UCSD-AML1 (cell line): ENCODE results near the gene TBL1XR1.
"Not testable (repeated sequence)": the region's sequence is repeated elsewhere in the genome, so short reads cannot be mapped to it uniquely, and the experiment has no call there.

Experiments
- DNase-seq: peaks from one replicate; lab custom pipeline; 2025; ENCODE audit not compliant: unreplicated experiment; lab: John Stamatoyannopoulos, UW

The TBL1XR1 gene

DNA sequence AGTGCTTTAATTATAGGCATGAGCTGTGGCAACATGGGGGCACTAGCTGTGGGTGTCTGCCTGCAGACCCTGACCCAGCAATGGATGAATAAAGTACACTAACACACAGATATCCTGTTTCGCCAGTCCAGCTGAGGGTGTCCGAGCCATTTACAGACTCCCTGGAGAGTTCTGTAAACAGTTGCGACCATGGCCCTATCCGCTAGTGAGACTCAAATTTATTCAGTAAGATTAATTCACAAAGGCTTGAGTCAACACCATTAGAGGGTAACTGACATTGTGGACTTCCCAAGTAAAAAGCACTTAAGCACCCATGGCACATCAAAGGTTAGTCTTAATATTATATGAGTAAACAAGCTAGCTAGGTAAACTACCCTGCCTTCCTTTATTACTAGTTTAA lies 161.6 kb downstream of the TBL1XR1 start:
- DNase-seq, result no peak

DNA sequence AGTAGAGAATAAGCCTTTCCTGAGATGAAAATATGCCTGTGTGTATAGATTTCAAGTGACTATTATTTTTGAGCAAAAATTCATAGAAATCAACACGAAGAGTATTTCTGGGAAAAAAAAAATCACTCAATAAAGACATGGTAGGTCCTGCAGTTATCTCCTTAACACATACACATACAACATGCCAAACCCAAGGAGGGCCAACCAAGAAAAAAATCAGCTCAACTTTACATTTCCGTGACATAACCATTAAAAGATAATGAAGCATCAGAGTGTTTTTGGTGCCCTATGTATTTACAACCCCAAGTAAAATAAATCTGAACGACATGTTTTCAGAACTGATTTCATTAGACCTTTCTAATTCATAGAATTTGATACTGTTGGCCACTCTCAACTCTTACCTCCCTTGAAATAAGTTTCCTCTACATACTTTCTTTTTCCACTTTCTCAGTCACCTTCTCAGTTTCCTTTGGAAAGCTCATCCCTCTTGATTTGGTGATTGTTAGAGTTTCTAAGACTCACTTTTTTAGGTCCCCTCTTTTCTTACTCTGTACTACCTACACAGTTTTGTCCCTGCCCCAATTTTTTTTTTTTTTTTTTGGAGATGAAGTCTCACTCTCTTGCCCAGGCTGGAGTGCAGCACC lies 162.3 kb downstream of the TBL1XR1 start:
- no peak for DNase-seq

DNA sequence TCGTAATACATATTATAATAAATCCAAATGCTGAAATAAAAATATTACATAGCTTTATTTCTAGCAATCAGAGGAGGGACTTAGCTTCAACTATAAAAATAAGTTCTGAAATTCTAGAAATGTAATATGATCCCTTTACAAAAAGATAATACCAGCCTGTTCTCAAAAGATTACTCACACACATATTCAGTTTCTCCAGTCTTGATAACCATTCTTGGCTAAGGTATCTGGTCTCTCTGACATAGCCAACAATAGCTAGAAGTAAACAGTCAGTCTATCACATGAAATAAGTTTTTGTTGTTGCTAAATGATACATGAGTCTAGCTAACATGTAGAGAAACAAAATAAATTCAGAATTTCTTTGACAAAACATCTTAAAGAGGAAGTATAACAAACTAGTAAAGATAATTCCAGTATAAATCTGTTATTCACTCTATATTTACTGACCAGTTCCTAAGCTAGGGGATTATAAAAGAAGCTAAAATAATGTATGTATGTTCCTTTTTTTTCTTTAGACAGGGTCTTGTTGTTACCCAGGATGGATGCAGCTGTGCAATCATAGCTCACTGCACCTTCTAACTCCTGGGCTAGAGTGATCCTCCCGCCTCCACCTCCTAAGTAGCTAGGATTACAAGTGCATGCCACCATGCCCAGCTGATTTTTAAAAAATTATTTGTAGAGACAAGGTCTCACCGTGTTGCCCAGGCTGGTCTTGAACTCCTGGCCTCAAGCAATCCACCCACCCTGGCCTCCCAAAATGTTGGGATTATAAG lies 170.6 kb downstream of the TBL1XR1 start:
- no peak for DNase-seq

DNA sequence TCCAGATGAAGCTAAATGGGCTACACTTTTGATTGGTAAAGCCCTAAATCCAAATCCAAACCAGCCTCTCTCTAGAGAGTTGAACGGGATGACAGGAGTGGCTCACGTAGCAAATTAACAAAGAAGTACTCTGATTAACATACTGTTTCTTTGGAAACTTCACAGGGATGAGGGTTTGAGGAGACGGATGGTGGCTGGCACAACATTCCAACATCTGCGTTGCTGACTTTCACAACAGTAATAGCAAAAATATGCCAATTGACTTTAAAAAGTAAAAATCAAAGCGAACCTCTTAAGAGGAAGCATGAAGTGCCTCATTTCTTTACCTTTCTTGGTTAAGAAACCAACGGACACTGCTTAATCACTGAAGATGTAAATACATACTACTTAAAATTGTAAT lies 181.4 kb downstream of the TBL1XR1 start:
- no peak for DNase-seq

DNA sequence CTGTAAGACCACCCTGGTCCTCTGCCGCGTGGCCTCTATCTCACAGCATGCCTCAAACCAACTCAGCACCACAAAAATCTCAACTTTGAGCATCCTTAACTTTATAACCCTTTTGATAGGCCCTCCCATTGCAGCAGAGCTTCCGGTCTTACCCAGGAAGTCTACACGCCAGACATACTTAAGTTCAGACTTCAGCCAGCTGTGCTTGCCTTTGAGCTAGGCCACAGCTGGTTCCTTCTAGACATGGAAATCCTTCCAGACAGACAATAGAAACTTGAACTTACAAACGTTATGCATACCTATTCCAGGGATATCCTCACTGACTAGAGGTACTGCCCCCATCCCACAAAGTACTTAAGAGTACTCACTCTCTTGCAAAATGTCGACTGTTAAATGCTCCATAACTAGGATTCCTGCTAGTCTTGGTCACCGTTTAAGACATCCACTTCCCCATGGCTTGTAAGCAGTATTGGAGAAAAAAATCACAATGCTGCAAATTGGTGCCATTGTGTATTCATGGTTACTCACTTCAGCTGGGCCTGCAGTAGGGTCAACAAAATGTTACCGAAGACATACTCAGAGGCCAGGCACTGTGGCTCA lies 183.5 kb downstream of the TBL1XR1 start:
- DNase-seq, result no peak

DNA sequence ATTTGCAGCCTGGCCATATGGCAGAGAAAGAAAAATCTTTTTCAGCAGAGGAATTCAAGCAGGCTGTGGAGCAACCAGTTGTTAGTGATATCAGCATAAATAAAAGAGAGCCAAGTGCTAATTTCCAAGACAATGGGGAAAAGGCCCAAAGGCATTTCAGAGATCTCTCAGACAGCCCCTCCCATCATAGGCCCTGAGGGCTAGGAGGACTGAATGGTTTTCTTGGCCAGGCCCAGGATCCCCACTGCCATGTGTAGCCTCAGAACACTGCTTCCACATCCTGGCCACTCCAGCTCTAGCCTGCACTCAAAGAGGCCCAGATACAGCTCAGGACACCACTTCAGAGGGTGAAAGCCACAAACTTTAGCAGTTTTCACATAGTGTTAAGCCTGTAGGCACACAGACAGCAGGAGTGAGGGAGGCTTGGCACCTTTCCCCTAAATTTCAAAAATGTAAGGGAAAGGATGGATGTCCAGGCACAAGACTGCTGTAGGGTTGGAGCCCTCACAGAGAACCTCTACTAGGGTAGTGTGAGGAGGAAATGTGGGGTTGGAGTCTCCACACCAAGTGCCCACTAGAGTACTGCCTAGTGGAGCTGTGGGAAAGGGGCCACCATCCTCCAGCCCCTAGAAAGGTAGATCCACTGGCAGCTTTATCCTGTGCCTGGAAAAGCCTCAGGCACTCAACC lies 191.4 kb downstream of the TBL1XR1 start:
- no peak for DNase-seq

DNA sequence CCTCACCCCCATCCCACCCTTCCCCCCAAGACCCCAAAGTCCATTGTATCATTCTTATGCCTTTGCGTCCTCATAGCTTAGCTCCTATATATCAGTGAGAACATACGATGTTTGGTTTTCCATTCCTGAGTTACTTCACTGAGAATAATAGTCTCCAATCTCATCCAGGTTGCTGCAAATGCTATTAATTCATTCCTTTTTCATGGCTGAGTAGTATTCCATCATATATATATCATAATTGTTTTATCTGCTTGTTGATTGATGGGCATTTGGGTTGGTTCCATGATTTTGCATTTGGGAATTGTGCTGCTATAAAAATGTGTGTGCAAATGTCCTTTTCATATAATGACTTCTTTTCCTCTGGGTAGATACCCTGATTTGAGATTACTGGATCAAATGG lies 197.1 kb downstream of the TBL1XR1 start:
- DNase-seq, result not testable (repeated sequence)

DNA sequence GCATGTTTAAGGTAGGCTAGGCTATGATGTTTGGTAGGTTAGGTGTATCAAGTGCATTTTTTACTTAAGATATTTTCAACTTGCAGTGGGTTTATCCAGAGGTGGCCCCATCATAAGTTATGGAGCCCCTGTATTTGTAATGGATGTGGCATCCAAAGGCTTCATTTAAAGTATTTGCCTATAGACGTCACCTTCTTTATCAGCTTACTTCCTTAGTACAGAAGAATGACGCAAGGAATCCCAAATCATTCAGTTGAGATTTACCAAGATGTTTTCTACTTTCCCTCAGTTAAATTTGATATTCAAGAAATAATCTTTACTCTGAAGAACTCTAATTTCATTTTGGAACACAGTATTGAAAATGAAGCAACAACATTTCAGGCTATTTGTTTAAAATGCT lies 201.3 kb downstream of the TBL1XR1 start:
- no peak for DNase-seq

DNA sequence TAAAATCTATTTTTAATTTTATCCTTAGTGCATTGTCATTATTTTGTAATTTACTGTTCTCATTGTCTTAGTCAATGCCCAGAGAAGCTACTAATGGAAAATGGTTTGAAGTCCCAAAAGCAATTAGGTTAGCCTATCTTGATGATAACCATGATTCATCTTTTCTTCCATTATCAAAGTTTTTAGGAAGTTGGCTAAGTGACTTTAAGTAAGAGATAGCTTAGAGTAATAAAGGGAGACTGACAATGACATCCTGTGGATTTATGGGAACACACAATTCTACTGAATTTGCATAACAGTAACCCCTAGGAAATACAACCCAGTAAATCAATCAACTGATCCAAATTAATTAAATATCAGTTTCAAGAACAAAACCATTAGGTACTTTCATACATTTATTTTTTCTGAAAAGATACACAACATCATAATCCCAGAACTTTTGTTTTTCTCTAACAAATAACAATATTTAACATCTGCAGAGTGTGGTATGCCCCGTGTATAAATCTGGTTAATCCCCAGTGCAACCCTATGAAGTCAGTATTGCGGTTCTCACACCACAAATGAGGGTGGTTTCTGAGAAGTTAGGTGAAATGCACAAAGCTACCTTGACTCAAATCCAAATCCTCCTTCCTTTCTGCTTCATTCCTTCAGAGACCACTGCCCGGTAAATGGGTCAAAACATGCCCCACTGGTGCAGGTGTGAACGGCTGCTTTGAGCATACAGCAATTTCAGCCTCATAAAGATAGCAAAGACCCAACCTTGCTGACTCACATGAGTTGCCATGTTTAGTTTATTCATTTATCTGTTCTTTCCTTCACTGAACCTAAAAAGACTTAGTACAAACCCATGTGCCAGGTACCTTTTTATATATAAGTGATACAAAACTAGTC lies 202.1 kb downstream of the TBL1XR1 start:
- no peak for DNase-seq

DNA sequence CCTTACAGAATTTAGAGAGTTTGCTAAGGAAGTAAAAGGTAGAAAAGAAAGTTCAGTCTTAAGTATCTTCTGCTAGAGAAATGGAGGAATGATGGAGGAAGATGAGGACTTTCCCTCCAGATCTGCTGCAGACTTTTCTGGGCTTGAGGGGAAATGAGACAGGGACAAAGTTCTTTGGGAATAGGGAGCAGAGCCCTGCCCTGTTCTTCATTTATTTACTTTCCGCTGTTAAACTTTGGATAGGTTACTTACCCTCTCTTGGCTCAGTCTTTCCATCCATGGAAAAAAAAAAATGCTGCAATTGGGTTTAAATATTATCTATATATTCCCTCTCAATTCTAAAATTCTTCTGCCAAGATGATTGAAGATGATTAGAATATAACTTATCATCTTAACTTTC lies 202.9 kb downstream of the TBL1XR1 start:
- no peak for DNase-seq

DNA sequence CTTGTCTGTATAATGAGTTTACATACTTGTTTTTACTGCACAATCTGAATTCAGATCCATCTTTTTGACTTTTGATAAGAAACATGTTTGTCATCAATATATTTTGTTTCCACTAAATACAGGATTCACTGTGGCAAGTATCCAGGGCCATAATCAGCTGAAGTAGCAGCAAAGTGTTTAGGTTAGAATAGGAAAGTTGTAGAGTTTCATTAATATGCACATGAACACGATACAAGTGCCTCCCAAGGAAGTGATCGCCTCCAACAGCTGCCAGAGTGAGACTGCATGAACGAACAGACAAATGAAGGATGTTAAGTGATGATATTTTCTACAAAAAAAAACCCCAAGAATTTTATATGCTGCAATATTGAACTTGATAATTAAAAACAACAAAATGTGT lies 204.3 kb downstream of the TBL1XR1 start:
- no peak for DNase-seq

DNA sequence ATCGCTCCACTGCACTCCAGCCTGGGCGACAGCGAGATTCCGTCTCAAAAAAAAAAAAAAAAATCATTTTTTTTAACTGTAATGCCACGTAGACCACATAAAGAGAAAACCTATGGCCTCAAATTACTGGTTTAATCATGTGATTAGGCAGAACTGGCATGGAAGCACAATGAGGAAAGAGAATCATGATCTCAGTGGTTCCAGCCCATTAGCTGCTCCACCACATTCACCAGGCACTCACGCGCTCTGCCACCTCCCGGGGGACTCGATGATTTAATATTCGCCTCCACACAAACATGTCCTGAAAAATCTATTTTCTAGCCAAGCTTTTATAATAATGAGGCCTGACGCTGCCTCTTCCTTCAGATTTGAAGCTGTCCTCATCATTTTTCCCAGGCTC lies 204.7 kb downstream of the TBL1XR1 start:
- no peak for DNase-seq

DNA sequence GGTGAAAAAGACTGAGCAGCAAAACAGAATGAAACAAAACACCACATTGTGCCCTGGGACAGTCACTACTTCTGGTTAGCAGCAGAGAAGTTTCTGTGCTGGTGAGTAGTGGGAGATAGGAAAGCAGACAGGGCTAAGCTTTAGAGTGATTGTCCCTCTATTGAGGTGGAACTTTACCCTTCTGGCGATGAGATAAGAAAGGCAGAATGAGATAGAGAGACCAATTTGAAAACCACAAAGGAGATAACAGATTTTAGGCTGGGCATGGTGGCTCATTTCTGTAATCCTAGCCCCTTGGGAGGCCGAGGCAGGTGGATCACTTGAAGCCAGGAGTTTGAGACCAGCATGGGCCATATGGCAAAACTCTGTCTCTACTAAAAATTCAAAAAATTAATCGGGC lies 208.5 kb downstream of the TBL1XR1 start:
- DNase-seq, result no peak

DNA sequence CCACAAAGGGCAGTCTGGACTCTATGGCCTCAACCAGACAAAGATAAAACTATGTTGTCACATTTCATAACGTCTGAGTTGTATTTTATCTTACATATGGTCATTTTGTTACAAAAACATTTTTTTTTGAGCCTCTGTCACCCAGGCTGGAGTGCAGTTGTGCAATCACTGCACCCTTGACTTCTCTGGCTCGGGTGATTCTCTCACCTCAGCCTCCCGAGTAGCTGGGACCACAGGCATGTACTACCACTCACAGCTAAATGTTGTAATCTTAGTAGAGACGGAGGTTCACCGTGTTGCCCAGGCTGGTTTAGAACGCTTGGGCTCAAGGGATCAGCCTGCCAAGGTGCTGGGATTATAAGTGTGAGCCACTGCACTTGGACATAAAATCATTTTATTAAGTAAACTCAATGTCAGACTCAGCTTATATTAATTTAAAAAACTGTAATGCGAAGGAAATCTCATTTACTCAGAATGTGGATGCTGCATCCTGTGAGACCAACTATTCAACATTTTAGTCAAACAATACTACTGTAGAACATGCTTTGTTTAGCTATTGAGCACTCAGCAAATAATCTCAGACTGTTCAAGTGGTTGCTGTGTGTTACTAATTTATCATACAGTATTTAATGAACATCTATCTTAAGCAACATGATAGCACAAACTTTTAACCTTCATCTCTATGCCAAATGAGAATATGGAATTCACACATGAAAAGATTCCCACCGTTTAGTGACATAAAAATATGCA lies 209.2 kb downstream of the TBL1XR1 start:
- DNase-seq, result no peak

DNA sequence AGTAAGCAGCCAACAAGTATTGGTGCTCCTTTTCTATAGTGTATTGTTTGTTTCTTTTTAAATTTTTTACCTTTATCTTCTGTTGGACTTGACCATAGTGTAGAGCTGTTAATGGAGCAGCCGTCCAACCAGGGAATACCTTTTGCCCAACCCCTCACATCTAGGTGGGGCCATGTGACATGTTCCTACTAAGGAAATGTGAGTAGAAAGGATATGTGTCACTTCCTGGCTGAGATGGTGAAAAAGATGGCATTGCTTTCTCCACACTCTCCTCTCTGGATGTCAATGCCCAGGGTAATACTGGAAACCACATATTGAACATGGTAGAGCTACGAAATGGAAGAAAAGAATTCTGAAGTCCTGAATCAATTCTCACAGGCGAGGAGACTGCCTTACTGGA lies 218.8 kb downstream of the TBL1XR1 start:
- DNase-seq, result no peak

DNA sequence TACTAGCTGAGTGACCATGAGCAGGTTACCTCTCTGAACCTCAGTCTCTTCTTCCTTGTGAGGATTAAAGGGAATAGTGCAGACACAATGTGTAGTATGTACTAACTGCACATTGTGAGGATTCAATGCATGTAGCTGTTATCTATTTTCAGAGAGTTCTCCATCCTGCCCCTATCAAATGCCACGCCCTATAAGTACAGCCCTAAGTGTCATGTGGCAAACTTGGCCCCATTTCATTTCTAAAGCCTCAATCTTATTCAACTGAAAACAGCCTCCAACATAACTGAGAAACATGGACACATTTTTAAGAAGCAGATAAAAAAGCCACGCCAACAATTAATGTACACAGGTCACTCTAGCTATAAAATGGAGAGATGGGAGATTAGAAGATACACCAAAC lies 220.0 kb downstream of the TBL1XR1 start:
- DNase-seq, result no peak

DNA sequence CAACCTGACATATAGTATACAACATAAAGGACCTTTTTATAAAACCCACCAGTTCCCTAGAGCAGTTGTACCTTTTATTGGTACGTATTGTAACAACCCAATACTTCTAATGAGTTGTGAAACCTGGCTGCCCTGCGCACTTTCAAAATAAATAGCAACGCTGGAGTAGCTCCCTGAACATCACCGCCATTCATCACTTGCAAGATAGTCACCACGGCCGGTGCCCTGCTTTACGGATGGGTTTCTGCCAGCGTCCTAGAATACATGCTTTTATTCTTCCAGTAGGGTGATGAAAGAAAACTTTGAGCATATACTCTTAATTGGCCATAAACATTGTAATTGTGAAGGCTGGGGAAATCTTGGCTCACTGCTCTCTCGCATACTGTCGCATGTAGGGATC lies 220.7 kb downstream of the TBL1XR1 start:
- no peak for DNase-seq

DNA sequence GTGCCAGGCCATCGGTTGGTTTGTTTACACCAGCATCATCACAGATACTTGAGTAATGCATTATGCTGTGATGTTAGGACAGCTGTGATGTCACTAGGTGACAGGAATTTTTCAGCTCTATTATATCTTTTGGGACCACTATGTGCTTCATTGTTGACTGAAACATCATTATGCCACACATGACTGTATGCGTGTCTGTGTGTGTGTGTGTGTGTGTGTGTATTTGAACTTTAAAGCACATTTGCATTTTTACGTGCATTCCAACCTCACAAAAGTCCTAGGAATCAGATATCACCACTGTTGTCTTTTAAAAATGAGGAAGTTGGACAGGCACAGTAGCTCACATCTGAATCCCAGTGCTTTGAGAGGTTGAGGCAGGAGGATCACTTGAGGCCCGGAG lies 223.0 kb downstream of the TBL1XR1 start:
- DNase-seq, result no peak

DNA sequence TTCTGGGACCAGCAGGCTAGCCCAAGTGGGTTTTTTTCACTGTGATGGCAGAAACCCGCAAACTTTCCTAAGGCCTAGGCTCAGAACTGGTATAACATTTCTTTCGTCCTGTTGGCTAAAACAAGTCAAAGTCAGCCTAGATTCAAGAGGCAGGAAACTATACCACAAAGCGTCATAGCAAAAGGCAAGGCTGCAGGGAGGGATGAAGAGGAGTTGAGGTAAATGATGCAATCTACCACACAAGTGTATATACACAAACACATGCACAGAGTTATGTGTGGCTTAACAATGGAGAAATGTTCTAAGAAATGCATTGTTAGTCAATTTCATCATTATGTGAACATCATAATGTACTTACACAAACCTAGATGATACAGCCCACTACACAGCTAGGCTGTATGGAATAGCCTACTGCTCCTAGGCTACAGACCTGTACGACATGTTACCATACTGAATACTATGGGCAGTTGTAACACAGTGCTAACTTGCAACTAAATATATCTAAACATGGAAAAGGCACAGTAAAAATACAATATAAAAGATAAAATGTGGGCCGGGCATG lies 225.6 kb downstream of the TBL1XR1 start:
- no peak for DNase-seq

DNA sequence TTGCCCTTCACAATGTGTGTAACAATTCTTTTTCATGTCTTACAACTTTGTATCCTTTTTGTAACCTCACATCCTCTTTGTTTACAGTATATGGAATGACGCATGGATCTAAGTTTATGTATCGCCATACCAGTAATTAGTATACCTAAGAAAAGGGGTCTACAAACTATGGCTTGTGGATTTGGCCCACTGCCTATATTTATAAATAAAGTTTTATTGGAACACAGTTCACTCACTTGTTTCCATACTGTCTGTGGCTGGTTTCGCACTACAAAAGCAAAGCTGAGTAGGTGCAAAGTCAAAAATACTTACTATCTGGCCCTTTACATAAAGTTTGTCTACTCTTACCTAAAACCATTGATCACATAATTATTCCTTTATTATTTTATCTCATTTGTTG lies 226.5 kb downstream of the TBL1XR1 start:
- no peak for DNase-seq
